Neuronal stem cell (in vitro differentiated cells): Measurements from ENCODE around the gene KCNH2.
"Not testable (repeated sequence)": the region's sequence is repeated elsewhere in the genome, so short reads cannot be mapped to it uniquely, and the experiment has no call there.

Source experiments
- DNase-seq: peaks from one replicate; pipeline ENCODE4 v3.0.0-alpha.2; 2013; ENCODE audit warnings: low spot score
- H2AFZ ChIP-seq: one replicate; pipeline ENCODE4 v1.6.1; 2013; ENCODE audit warnings: mild to moderate bottlenecking, low read length, inconsistent platforms
- H2AK5ac ChIP-seq: 2 replicates; pipeline ENCODE4 v1.6.1; 2013; ENCODE audit warnings: low read depth, mild to moderate bottlenecking, inconsistent platforms, low read length, moderate library complexity, mixed read lengths
- H2BK120ac ChIP-seq: 2 replicates; pipeline ENCODE4 v1.6.1; 2013; ENCODE audit warnings: low read depth, mild to moderate bottlenecking, inconsistent platforms, low read length, moderate library complexity, mixed read lengths
- H2BK12ac ChIP-seq: one replicate; pipeline ENCODE4 v1.6.1; 2013; ENCODE audit warnings: low read length, inconsistent platforms
- H2BK15ac ChIP-seq: 2 replicates; pipeline ENCODE4 v1.6.1; 2013; ENCODE audit warnings: mild to moderate bottlenecking, low read length, inconsistent platforms, mixed read lengths
- H2BK5ac ChIP-seq: one replicate; pipeline ENCODE4 v1.6.1; 2013; ENCODE audit warnings: inconsistent platforms, mild to moderate bottlenecking, low read length, moderate library complexity
- H3K14ac ChIP-seq: one replicate; pipeline ENCODE4 v1.6.1; 2013; ENCODE audit warnings: low read length, inconsistent platforms
- H3K18ac ChIP-seq: 2 replicates; pipeline ENCODE4 v1.6.1; 2013; ENCODE audit warnings: low read length, inconsistent platforms
- H3K23ac ChIP-seq: 2 replicates; pipeline ENCODE4 v1.6.1; 2013; ENCODE audit warnings: low read depth, mild to moderate bottlenecking, mixed read lengths, low read length, inconsistent platforms; ENCODE audit not compliant: poor library complexity
- H3K27ac ChIP-seq: replicated peaks from 3 replicates; pipeline ENCODE4 v1.5.1; 2013; ENCODE audit warnings: low read length, inconsistent platforms
- H3K27me3 ChIP-seq, 3 experiments: 2 replicates each; pipeline ENCODE4 v1.6.1; 2013; ENCODE audit warnings: low read length in 3 of 3, mild to moderate bottlenecking in 2 of 3, inconsistent platforms in 1 of 3, low read depth in 1 of 3, mixed read lengths in 1 of 3, moderate library complexity in 1 of 3; ENCODE audit not compliant: control insufficient read depth in 3 of 3, insufficient read depth in 3 of 3
- H3K36me3 ChIP-seq, 2 donors: replicated peaks in 1 of 2; 2 replicates each; pipeline ENCODE4 v1.6.1; 2013; ENCODE audit warnings: low read length in 2 of 2; ENCODE audit not compliant: control insufficient read depth in 2 of 2, insufficient read depth in 2 of 2
- H3K4ac ChIP-seq: 2 replicates; pipeline ENCODE4 v1.6.1; 2013; ENCODE audit warnings: inconsistent platforms, mild to moderate bottlenecking, low read length, moderate library complexity
- H3K4me1 ChIP-seq, 2 donors: 1 replicate in 1 of 2; 2 replicates in 1 of 2; pipeline ENCODE4 v1.6.1; 2013; ENCODE audit warnings: low read length in 2 of 2, low read depth in 1 of 2; ENCODE audit not compliant: control insufficient read depth in 2 of 2, insufficient read depth in 1 of 2
- H3K4me2 ChIP-seq: one replicate; pipeline ENCODE4 v1.6.1; 2013; ENCODE audit warnings: mild to moderate bottlenecking, low read length, inconsistent platforms; ENCODE audit not compliant: insufficient read depth, poor library complexity, severe bottlenecking
- H3K4me3 ChIP-seq, 2 donors: 2 replicates each; pipeline ENCODE4 v1.5.1; 2013; ENCODE audit warnings: low read length in 2 of 2, mild to moderate bottlenecking in 2 of 2, inconsistent platforms in 1 of 2, moderate library complexity in 1 of 2
- H3K79me1 ChIP-seq: one replicate; pipeline ENCODE4 v1.6.1; 2013; ENCODE audit warnings: low read depth, mild to moderate bottlenecking, inconsistent platforms, low read length, moderate library complexity
- H3K9ac ChIP-seq: one replicate; pipeline ENCODE4 v1.6.1; 2013; ENCODE audit warnings: mild to moderate bottlenecking, low read depth, low read length, inconsistent platforms; ENCODE audit not compliant: poor library complexity
- H3K9me3 ChIP-seq, 2 donors: replicated peaks in 1 of 2; 2 replicates each; pipeline versions ENCODE3 to v1.6.1; 2013; ENCODE audit warnings: low read length in 2 of 2, mild to moderate bottlenecking in 2 of 2, inconsistent platforms in 1 of 2, low read depth in 1 of 2, mixed read lengths in 1 of 2, moderate library complexity in 1 of 2; ENCODE audit not compliant: control insufficient read depth in 2 of 2, insufficient read depth in 1 of 2
- H4K8ac ChIP-seq: one replicate; pipeline ENCODE4 v1.6.1; 2013; ENCODE audit warnings: low read depth, mild to moderate bottlenecking, inconsistent platforms, low read length, moderate library complexity
- H4K91ac ChIP-seq: one replicate; pipeline ENCODE4 v1.6.1; 2013; ENCODE audit warnings: low read length, low read depth, mild to moderate bottlenecking, inconsistent platforms; ENCODE audit not compliant: poor library complexity
- WGBS, 2 donors: extraction: QIAGEN DNeasy Blood & Tissue Kit; methylation state at CpG; one replicate each; pipeline ENCODE4 v1.1.7; 2013; ENCODE audit warnings: missing lambda C conversion rate in 2 of 2, mixed read lengths in 1 of 2; ENCODE audit not compliant: insufficient read length in 2 of 2, insufficient replicate concordance in 1 of 2; ENCODE audit errors: extremely low coverage in 2 of 2; 5-methylcytosine and 5-hydroxymethylcytosine counted together

KCNH2 gene

DNA sequence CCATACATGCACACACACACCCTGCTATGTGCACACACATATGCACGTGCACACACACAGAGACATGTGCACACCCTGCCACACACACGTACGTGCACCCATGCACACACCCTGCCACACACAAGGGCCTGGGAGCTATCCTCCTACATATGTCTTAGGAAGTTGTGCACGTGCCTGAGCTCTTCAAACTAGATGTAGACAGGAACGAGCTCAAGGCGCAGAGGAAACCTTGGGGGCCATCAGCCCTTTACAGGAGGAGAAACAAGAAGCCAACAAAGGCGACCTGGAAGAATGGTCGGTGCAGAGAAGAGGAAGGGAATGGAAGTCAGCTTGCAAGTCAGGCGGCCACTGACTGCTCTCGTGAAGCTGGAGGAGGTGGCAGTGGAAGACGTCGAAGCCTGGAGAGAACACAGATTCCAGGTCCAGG, 67.1 kb downstream of the KCNH2 start:
- Histone ChIP-seq H3K18ac (no peak overlapping the region), H3K27ac (no peak overlapping the region), H3K4me3 (no peak overlapping the region), H4K91ac (no peak overlapping the region), H2AK5ac (no peak overlapping the region), H2BK5ac (peak overlapping the region; percentile 78), H3K4me2 (no peak overlapping the region), H2BK12ac (no peak overlapping the region), H3K36me3 (no peaks in the 10 kb centered on the region), H4K8ac (peak overlapping the region; percentile 66), H2BK120ac (no peak overlapping the region), H3K9ac (peak overlapping the region; percentile 24), H3K4ac (no peak overlapping the region), H2AFZ (no peak overlapping the region), H3K27me3 (peaks cover 0 to 18% (median 0%) of the 10 kb centered on the region in 3 experiments), H3K23ac (peak overlapping the region; percentile 51), H3K4me1 (peaks cover 0 to 4% of the 10 kb centered on the region in 2 donors), H2BK15ac (no peak overlapping the region), H3K9me3 (peaks cover 0 to 4% of the 10 kb centered on the region in 2 donors), H3K14ac (no peak overlapping the region), H3K79me1 (peaks cover 3% of the 10 kb centered on the region)
- DNase-seq = no peak
- WGBS, 2 donors = no CpG with 5 or more reads among the region's 12 CpGs

DNA sequence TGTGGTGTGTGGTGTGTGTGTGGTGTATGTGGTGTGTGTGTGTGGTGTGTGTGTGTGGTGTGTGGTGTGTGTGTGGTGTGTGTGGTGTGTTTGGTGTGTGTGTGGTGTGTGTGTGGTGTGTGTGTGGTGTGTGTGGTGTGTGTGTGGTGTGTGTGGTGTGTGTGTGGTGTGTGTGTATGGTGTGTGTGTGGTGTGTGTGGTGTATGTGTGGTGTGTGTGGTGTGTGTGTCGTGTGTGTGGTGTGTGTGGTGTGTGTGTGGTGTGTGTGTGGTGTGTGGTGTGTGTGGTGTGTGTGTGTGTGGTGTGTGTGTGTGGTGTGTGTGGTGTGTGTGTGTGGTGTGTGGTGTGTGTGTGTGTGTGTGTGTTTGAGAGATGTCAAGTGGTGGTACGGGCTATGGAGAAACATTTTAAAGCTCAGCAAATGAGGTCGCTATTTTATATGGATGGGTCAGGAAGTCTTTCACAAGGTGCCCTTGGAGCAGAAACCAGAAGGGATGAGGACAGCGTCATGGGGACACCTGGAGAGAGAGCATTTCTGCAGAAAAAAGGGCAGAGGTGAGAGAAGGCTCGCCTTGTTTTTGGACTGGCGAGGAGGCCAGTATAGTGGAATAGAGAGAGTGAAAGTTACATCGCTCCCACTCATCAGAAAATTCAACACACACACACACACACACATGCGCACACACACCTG, 67.7 kb downstream of the KCNH2 start:
- H2AK5ac ChIP-seq, H3K79me1 ChIP-seq, H3K18ac ChIP-seq: not testable (repeated sequence)

DNA sequence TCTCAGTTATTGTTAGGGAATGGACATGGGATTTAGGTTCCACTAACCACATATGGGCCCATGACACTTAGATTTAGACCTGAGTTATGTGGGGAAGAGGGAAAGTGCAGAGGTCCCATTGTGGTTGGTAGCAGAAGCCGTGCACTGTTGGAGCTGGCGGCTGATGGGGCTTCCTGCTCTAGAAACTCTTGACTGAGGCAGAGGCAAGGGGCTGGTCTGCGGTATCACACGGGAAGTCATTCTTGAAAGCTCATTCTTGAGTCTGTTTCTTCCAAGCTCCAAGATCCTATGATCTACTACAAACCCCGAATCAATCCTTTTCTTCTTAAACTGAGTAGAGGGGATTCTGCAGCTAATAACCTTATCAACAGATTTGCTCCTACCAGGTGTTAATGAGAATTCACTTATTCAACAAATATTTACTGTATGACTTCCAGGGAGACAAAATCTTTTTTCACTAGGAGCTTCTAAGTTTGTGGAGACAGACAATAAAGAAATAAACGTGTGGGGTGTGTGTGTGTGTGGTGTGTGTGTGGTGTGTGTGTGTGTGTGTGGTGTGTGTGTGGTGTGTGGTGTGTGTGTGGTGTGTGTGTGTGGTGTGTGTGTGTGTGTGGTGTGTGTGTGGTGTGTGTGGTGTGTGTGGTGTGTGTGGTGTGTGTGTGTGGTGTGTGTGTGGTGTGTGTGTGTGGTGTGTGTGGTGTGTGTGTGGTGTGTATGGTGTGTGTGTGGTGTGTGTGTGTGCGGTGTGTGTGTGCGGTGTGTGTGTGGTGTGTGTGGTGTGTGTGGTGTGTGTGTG, 68.7 kb downstream of the KCNH2 start:
- Histone ChIP-seq H3K18ac (no peak overlapping the region), H2AK5ac (no peak overlapping the region), H3K9ac (no peak overlapping the region), H3K36me3 (no peaks in the 10 kb centered on the region), H3K4me3 (no peak overlapping the region), H3K4ac (no peak overlapping the region), H3K27ac (no peak overlapping the region), H3K27me3 (peaks cover 0 to 16% (median 0%) of the 10 kb centered on the region in 3 experiments), H2BK120ac (no peak overlapping the region), H2BK12ac (no peak overlapping the region), H3K14ac (no peak overlapping the region), H4K8ac (peak overlapping the region; percentile 65), H2AFZ (no peak overlapping the region), H3K4me1 (peaks cover 0 to 4% of the 10 kb centered on the region in 2 donors), H3K9me3 (peaks cover 0 to 4% of the 10 kb centered on the region in 2 donors), H2BK15ac (no peak overlapping the region), H3K4me2 (no peak overlapping the region), H2BK5ac (no peak overlapping the region), H3K23ac (no peak overlapping the region), H3K79me1 (peaks cover 3% of the 10 kb centered on the region), H4K91ac (no peak overlapping the region)
- WGBS, 2 donors = no CpG with 5 or more reads among the region's 8 CpGs
- DNase-seq = no peak

More for the DNA sequence above, 67.7 kb downstream of the KCNH2 start:
- Histone ChIP-seq H3K23ac (peak overlapping the region; percentile 91), H3K9ac (peak overlapping the region; percentile 24), H3K27me3 (peaks cover 0 to 15% (median 0%) of the 10 kb centered on the region in 3 experiments)
- H3K4me1 ChIP-seq, H3K27ac ChIP-seq, H3K4ac ChIP-seq, H2AFZ ChIP-seq, H3K4me3 ChIP-seq, DNase-seq, H3K36me3 ChIP-seq, H3K4me2 ChIP-seq, H4K91ac ChIP-seq, H3K9me3 ChIP-seq, H2BK12ac ChIP-seq, H2BK120ac ChIP-seq, H2BK5ac ChIP-seq, H4K8ac ChIP-seq, H3K14ac ChIP-seq, H2BK15ac ChIP-seq: not testable (repeated sequence)
- WGBS, 2 donors = no CpG with 5 or more reads among the region's 8 CpGs

DNA sequence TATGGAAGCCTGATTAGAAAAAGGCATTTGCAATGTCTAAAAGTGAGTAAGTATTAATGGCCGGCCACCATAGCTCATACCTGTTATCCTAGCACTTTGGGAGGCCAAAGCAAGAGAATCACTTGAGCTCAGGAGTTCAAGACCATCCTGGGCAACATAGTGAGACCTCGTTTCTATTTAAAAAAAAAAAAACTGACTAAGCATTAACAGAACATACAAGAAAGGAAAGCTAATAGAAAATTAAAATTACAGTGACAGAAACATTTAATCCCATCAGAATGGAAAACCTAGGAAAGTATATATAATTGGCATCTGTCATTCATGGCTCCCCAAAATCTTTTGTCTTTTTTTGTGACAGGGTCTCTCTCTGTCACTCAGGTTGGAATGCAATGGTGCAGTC, 69.9 kb downstream of the KCNH2 start:
- no peak overlapping the region for H2BK120ac ChIP-seq
- H2AK5ac ChIP-seq = no peak overlapping the region
- no CpG with 5 or more reads among the region's 2 CpGs for WGBS, 2 donors
- no peak overlapping the region for H4K91ac ChIP-seq
- H3K4ac ChIP-seq = no peak overlapping the region
- H3K27ac ChIP-seq = no peak overlapping the region
- H3K79me1 ChIP-seq = peaks cover 3% of the 10 kb centered on the region
- DNase-seq = no peak
- H3K4me1 ChIP-seq = peaks cover 0 to 4% of the 10 kb centered on the region in 2 donors
- peaks cover 0 to 13% (median 0%) of the 10 kb centered on the region in 3 experiments for H3K27me3 ChIP-seq
- H3K9ac ChIP-seq = no peak overlapping the region
- no peak overlapping the region for H2BK15ac ChIP-seq
- no peak overlapping the region for H3K4me3 ChIP-seq
- H3K18ac ChIP-seq = no peak overlapping the region
- no peak overlapping the region for H3K14ac ChIP-seq
- no peak overlapping the region for H2AFZ ChIP-seq
- no peak overlapping the region for H3K4me2 ChIP-seq
- no peak overlapping the region for H3K23ac ChIP-seq
- no peak overlapping the region for H2BK12ac ChIP-seq
- H3K36me3 ChIP-seq = no peaks in the 10 kb centered on the region
- H2BK5ac ChIP-seq = no peak overlapping the region
- H4K8ac ChIP-seq = no peak overlapping the region
- H3K9me3 ChIP-seq = peaks cover 0 to 4% of the 10 kb centered on the region in 2 donors
